ENCODE measurements around the gene PPP4C.

PPP4C gene

DNA sequence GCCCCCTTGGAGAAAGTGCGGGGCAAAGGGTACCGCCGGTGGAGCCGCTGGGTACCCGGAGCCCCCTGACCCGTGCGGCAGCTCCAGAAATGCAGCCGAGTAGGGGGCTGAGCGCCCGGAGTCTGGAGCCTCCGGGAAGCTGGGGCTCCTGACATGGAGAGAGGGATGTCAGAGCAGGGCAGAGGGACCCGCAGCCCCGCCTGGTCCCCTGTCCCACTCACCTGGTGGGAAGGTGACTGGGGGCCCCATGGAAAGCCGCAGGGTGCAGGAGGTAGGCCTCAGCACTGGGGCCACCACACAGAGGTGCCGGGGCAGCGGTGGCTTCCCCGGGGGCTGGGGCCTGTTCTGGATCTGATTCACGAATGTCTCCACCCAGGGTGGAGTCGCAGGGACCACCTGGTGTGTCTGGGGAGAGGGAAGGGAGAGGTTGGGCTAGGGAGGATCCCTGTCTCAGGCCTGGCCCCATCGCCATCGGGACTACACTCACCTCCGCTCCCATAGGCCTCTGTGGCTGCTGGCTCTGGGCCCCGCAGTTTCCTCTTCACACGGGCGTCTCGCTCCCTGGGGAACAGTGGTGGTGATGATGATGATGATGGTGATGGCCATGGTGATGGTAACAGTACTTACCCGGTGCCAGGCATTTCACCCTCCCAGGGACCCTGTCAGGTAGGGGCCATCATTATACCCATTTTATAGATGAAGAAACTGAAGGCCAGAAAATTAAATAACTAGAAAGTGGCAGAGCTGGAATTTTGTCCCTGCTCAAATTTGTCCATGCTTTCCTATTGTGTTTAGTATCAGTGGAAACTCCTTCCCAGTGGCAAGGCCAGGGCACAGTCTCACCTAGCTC lies 10.7 kb downstream of the PPP4C start:
- TF ChIP-seq, protein P1, sequence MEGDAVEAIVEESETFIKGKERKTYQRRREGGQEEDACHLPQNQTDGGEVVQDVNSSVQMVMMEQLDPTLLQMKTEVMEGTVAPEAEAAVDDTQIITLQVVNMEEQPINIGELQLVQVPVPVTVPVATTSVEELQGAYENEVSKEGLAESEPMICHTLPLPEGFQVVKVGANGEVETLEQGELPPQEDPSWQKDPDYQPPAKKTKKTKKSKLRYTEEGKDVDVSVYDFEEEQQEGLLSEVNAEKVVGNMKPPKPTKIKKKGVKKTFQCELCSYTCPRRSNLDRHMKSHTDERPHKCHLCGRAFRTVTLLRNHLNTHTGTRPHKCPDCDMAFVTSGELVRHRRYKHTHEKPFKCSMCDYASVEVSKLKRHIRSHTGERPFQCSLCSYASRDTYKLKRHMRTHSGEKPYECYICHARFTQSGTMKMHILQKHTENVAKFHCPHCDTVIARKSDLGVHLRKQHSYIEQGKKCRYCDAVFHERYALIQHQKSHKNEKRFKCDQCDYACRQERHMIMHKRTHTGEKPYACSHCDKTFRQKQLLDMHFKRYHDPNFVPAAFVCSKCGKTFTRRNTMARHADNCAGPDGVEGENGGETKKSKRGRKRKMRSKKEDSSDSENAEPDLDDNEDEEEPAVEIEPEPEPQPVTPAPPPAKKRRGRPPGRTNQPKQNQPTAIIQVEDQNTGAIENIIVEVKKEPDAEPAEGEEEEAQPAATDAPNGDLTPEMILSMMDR (IDR thresholded peaks at IDR 0.05; ENCODE audit: low read depth, low read length, missing control alignments): no peak
- H3K4me3 ChIP-seq (ENCODE audit: low read depth, low read length): no peak overlapping the region
- no peak for DNase-seq (ENCODE audit: low read depth)

DNA sequence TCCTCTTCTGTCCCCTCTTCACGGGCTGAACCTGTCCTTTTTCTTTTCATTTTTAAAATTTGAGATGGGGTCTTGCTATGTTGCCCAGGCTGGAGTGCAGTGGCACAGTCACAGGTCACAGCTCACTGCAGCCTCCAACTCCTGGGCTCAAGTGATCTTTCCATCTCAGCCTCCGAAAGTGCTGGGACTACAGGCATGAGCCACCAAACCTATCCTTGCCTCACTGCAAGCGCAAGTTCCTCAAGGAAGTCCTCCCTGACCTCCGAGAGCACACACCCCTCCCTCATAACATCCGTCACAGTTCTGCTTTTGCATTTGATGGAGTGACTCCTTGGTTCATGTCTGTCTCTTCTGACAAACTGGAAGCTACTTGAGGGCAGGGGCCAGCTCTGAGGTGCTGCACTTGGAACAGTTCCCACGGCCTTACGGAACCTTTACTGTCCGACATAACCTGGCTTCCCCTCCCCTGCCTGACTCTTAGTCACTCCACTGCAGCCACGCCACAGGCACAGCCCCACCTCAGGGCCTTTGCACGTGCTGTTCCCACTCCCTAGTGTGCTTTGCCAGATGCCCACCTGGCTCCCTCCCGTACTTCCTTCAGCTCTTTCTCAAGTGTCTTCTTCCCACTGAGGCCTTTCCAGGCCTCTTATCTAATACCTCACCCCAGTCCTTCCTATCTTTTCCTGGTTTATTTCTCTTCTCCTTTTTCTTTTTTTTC lies 11.5 kb downstream of the PPP4C start:
- TF ChIP-seq, protein P1 (IDR thresholded peaks at IDR 0.05; ENCODE audit: low read depth, low read length, missing control alignments): no peak
- DNase-seq (ENCODE audit: low read depth): no peak
- no peak overlapping the region for H3K4me3 ChIP-seq (ENCODE audit: low read depth, low read length)

- no peak overlapping the region for H3K4me3 ChIP-seq (ENCODE audit: low read depth, low read length)
- TF ChIP-seq, protein P1 (IDR thresholded peaks at IDR 0.05; ENCODE audit: low read depth, low read length, missing control alignments): no peak
- no peak for DNase-seq (ENCODE audit: low read depth)
Measured at GRCh38 chr16:30088237-30088831, 12.5 kb downstream of the PPP4C start.

DNA sequence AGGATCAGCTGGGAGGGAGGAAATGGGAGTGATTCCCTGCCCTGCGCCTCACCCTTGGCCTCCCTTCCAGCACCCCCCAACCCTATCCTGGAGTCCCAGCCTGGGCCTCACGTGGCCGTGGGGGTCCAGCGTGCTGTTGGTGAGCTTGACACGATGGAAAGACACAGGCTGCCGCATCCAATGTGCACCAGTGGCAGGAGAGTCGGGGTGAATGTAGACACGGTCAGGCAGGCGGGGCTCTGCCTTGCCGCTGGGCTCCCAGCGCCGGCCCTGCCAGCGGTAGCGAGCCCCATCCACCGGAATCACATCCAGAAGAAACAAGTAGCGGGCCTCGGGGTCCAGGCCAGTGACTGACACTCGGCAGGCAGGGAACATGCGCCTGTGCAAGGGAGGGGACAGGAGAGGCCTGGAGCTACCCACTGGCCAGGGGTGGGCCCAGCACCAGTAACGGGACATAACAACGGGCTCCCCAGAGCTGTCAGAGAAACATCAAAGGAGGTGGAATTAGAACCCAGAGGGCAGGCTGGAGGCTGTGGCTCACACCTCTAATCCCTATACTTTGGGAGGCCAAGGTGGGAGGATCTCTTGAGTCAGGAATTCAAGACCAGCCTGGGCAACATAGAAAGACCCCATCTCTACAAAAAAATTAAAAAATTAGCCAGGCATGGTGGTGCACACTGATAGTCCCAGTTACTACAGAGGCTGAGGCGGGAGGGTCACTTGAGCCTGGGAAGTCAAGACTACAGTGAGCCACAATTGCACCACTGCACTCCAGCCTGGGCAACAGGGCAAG lies 13.2 kb downstream of the PPP4C start:
- TF ChIP-seq, protein P1 (IDR thresholded peaks at IDR 0.05; ENCODE audit: low read depth, low read length, missing control alignments): no peak
- no peak for DNase-seq (ENCODE audit: low read depth)
- no peak overlapping the region for H3K4me3 ChIP-seq (ENCODE audit: low read depth, low read length)

DNA sequence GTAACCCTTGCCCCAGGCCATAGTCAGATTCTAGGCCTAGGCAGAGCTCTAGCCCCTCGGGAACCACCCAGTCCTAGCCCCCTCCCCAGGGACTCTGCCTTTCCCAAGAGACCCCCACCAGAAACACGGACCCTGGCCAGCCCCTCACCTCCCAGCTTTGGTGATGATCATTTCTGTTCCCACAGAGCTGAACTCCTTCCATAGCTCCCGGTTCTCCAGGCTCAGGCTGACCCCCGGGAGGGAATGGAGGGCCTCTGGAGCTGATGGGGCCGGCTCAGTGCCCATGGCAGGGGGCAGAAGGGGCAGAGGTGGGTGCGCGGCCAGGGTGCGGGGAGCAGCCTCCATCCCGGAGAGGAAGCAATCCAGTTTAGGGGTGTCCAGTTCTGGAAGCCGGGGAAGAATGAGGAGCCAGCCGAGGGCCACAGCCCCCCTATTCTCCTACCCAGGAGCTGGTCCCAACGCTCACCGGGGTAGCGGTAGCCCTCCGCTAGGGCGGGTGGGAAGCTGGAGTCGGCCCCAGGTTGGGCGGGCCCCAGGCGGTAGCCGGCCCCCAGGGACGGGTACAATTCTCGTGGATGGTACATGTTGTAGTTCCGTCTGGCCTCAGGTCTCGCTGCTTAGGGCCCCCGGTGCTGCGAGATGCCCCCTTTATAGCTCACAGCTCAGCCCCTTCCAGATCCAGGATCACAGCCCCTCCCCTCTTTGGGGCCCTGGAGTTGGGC lies 15.0 kb downstream of the PPP4C start:
- TF ChIP-seq, protein P1 (IDR thresholded peaks at IDR 0.05; ENCODE audit: low read depth, low read length, missing control alignments): no peak
- no peak overlapping the region for H3K4me3 ChIP-seq (ENCODE audit: low read depth, low read length)
- no peak for DNase-seq (ENCODE audit: low read depth)
